HCT116 (cell line): Measurements from ENCODE around the gene ZNF26. TPM values are rescaled to one million over a fixed set of nuclear protein-coding genes. Genes with fewer than 3 reads are reported as not detected.

ENCODE experiments used
- ATAC-seq: fragments of 200-7000 bp; cut with Tn5 transposase; 2 replicates; pipeline ENCODE4 v1.9.1; 2020; ENCODE audit warnings: mild to moderate bottlenecking, moderate library complexity
- BruUV-seq: library from RNA; stranded (reverse); fragments of 400-500 nt; replicated peaks from 2 replicates; lab custom pipeline; 2021; lab: Mats Ljungman, UMichigan
- CTCF ChIA-PET: fragments of 300-600 bp; sonication (Branson Sonifier 250); formaldehyde crosslinking; loops from one replicate; lab custom pipeline; 2021; ENCODE audit warnings: antibody characterized with exemption; lab: Charles Lee
- POLR2A ChIA-PET: fragments of 300-600, 350-600 bp; sonication (Branson Sonifier 250); formaldehyde crosslinking; loops from one replicate; lab custom pipeline; 2021; ENCODE audit warnings: antibody characterized with exemption; lab: Charles Lee
- RAD21 ChIA-PET, 2 experiments: fragments of 300-600 bp; sonication (Branson Sonifier 250); formaldehyde crosslinking; loops; one replicate each; lab custom pipeline; 2023; ENCODE audit warnings: low total read pairs in 2 of 2; ENCODE audit not compliant: uncharacterized antibody in 2 of 2, unreplicated experiment in 2 of 2, low non-redundant PET in 1 of 2; lab: Charles Lee
- DNase-seq: peaks from one replicate; pipeline ENCODE4 v3.0.0-alpha.2; 2010; ENCODE audit warnings: low read depth, low spot score
- H2AFZ ChIP-seq: fragments of 200-600 bp; shearing (Covaris generic), sonication (generic); 2 replicates; pipeline ENCODE4 v1.6.1; 2017; ENCODE audit warnings: low read depth, mixed run types, mixed read lengths, antibody characterized with exemption, low read length; ENCODE audit not compliant: poor library complexity, severe bottlenecking
- H3K27ac ChIP-seq: 2 replicates; pipeline ENCODE4 v1.5.1; 2012; ENCODE audit warnings: low read depth, low read length
- H3K27me3 ChIP-seq: fragments of 200-600 bp; sonication (generic); 2 replicates; pipeline ENCODE4 v1.6.1; 2016; ENCODE audit warnings: mixed run types, low read length, mixed read lengths; ENCODE audit not compliant: insufficient read depth
- H3K36me3 ChIP-seq, 2 experiments: fragments of 200-500 bp in 1 of 2; fragments of 200-600 bp in 1 of 2; sonication (Bioruptor generic) in 1 of 2; sonication (generic) in 1 of 2; 2 replicates each; pipeline versions ENCODE4 v1.5.1 to v1.6.1; 2014 to 2016; ENCODE audit warnings: low read length in 2 of 2, inconsistent platforms in 1 of 2, mixed read lengths in 1 of 2, mixed run types in 1 of 2; ENCODE audit not compliant: insufficient read depth in 2 of 2, control insufficient read depth in 1 of 2
- H3K4me1 ChIP-seq, 2 experiments: fragments of 200-600 bp in 1 of 2; sonication (generic) in 1 of 2; 2 replicates each; pipeline versions ENCODE4 v1.5.1 to v1.6.1; 2012 to 2017; ENCODE audit warnings: low read length in 2 of 2, inconsistent platforms in 1 of 2, mild to moderate bottlenecking in 1 of 2, mixed read lengths in 1 of 2, mixed run types in 1 of 2, moderate library complexity in 1 of 2; ENCODE audit not compliant: insufficient read depth in 2 of 2, control insufficient read depth in 1 of 2
- H3K4me2 ChIP-seq: fragments of 200-600 bp; sonication (generic); 2 replicates; pipeline ENCODE4 v1.6.1; 2017; ENCODE audit warnings: mixed run types, low read length, mixed read lengths
- H3K4me3 ChIP-seq, 2 experiments: fragments of 200-600 bp in 1 of 2; sonication (generic) in 1 of 2; replicated peaks in 1 of 2; 2 replicates each; pipeline ENCODE4 v1.5.1; 2011 to 2016; ENCODE audit warnings: low read length in 2 of 2, control low read depth in 1 of 2, low read depth in 1 of 2, mild to moderate bottlenecking in 1 of 2, mixed read lengths in 1 of 2, mixed run types in 1 of 2
- H3K79me2 ChIP-seq: fragments of 200-600 bp; sonication (generic); 2 replicates; pipeline ENCODE4 v1.6.1; 2017; ENCODE audit warnings: mild to moderate bottlenecking, mixed run types, low read length, moderate library complexity, mixed read lengths; ENCODE audit not compliant: insufficient read depth
- H3K9ac ChIP-seq: fragments of 200-600 bp; sonication (generic); 2 replicates; pipeline ENCODE4 v1.6.1; 2016; ENCODE audit warnings: low read length, mixed read lengths
- H3K9me2 ChIP-seq: fragments of 200-600 bp; sonication (generic), shearing (Covaris generic); 2 replicates; pipeline ENCODE4 v1.6.1; 2017; ENCODE audit warnings: mixed run types, mild to moderate bottlenecking, moderate library complexity; ENCODE audit not compliant: insufficient read depth
- H3K9me3 ChIP-seq, 2 experiments: fragments of 200-500 bp in 1 of 2; fragments of 200-600 bp in 1 of 2; sonication (Bioruptor generic) in 1 of 2; sonication (generic) in 1 of 2; 2 replicates each; pipeline ENCODE4 v1.6.1; 2014 to 2017; ENCODE audit warnings: low read length in 2 of 2, mixed read lengths in 2 of 2, inconsistent platforms in 1 of 2, low read depth in 1 of 2, mild to moderate bottlenecking in 1 of 2, mixed run types in 1 of 2, moderate library complexity in 1 of 2; ENCODE audit not compliant: control insufficient read depth in 1 of 2, insufficient read depth in 1 of 2
- H4K20me1 ChIP-seq: fragments of 200-600 bp; sonication (generic), shearing (Covaris generic); 2 replicates; pipeline ENCODE4 v1.6.1; 2017; ENCODE audit warnings: mixed run types, mild to moderate bottlenecking, moderate library complexity; ENCODE audit not compliant: insufficient read depth
- EGR1 ChIP-seq: IDR thresholded peaks from 2 replicates; pipeline ENCODE4 v1.6.1; 2012; ENCODE audit warnings: low read depth
- ELF1 ChIP-seq: IDR thresholded peaks from 2 replicates; pipeline ENCODE4 v1.6.1; 2012; ENCODE audit warnings: low read depth, borderline replicate concordance
- EZH2phosphoT487 ChIP-seq: fragments of 200-600 bp; IDR thresholded peaks from 2 replicates; pipeline ENCODE4 v1.6.1; 2018; ENCODE audit warnings: antibody characterized with exemption, borderline replicate concordance
- FOSL1 ChIP-seq: IDR thresholded peaks from 2 replicates; pipeline ENCODE4 v1.6.1; 2012; ENCODE audit warnings: low read depth
- POLR2A ChIP-seq: IDR thresholded peaks from 2 replicates; pipeline ENCODE4 v1.7.0; 2011; ENCODE audit warnings: borderline replicate concordance; ENCODE audit not compliant: insufficient read depth, insufficient read length; ENCODE audit errors: extremely low read depth
- POLR2AphosphoS5 ChIP-seq: IDR thresholded peaks from 2 replicates; pipeline ENCODE4 v1.6.1; 2011; ENCODE audit warnings: mild to moderate bottlenecking, low read depth, low read length, moderate library complexity
- RAD21 ChIP-seq: IDR thresholded peaks from 2 replicates; pipeline ENCODE4 v1.6.1; 2012; ENCODE audit warnings: low read depth, mild to moderate bottlenecking
- SIN3A ChIP-seq: IDR thresholded peaks from 2 replicates; pipeline ENCODE4 v1.6.1; 2012; ENCODE audit warnings: low read depth
- SP1 ChIP-seq: IDR thresholded peaks from 2 replicates; pipeline ENCODE4 v1.6.1; 2012; ENCODE audit warnings: low read depth
- SRF ChIP-seq: IDR thresholded peaks from 2 replicates; pipeline ENCODE4 v1.6.1; 2012; ENCODE audit warnings: low read depth
- TCF7L2 ChIP-seq: IDR thresholded peaks from 2 replicates; pipeline ENCODE4 v1.7.0; 2011; ENCODE audit warnings: borderline replicate concordance, inconsistent platforms; ENCODE audit not compliant: insufficient read depth, insufficient read length; ENCODE audit errors: extremely low read depth
- YY1 ChIP-seq: IDR thresholded peaks from 2 replicates; pipeline ENCODE4 v1.6.1; 2011; ENCODE audit warnings: low read length, low read depth, moderate library complexity, mild to moderate bottlenecking; ENCODE audit not compliant: insufficient replicate concordance; ENCODE audit errors: extremely low read depth
- ZFX ChIP-seq: fragments of 450-650 bp; IDR thresholded peaks from 2 replicates; pipeline ENCODE4 v1.6.1; 2017
- intact Hi-C: fragments of 100-400 bp; cut with micrococcal nuclease; formaldehyde crosslinking; loops from 2 replicates; pipeline ENCODE4 v1.10.0; 2022
- total RNA-seq: library from RNA; stranded (reverse); gene quantifications from one replicate; pipeline ENCODE4 v1.2.1, GENCODE V29; 2021; ENCODE audit not compliant: unreplicated experiment
- TF ChIP-seq, protein P1 (sequence below): IDR thresholded peaks from 2 replicates; pipeline ENCODE4 v1.6.1; 2012
- TF ChIP-seq, protein P2 (sequence below): IDR thresholded peaks from 2 replicates; pipeline ENCODE4 v1.6.1; 2012; ENCODE audit warnings: low read depth
- TF ChIP-seq, protein P3 (sequence below), 3 experiments: fragments of 200-600 bp in 1 of 3; sonication (generic) in 1 of 3; IDR thresholded peaks in 2 of 3; conservative IDR thresholded peaks in 1 of 3; 2 replicates each; pipeline ENCODE4 v1.5.1; 2012 to 2017; ENCODE audit warnings: low read depth in 2 of 3, low read length in 2 of 3, antibody characterized with exemption in 1 of 3, borderline replicate concordance in 1 of 3, control low read depth in 1 of 3, mild to moderate bottlenecking in 1 of 3, mixed read lengths in 1 of 3, mixed run types in 1 of 3, moderate library complexity in 1 of 3; ENCODE audit not compliant: insufficient read depth in 1 of 3
- TF ChIP-seq, protein P4 (sequence below): IDR thresholded peaks from 2 replicates; pipeline ENCODE4 v1.6.1; 2012
- TF ChIP-seq, protein P5 (sequence below): IDR thresholded peaks from 2 replicates; pipeline ENCODE4 v1.6.1; 2011; ENCODE audit warnings: mild to moderate bottlenecking, low read length, moderate library complexity; ENCODE audit not compliant: insufficient replicate concordance; ENCODE audit errors: extremely low read depth

The ZNF26 gene
- total RNA-seq, 1 experiment from 2014 or later, result 4.4 TPM

DNA sequence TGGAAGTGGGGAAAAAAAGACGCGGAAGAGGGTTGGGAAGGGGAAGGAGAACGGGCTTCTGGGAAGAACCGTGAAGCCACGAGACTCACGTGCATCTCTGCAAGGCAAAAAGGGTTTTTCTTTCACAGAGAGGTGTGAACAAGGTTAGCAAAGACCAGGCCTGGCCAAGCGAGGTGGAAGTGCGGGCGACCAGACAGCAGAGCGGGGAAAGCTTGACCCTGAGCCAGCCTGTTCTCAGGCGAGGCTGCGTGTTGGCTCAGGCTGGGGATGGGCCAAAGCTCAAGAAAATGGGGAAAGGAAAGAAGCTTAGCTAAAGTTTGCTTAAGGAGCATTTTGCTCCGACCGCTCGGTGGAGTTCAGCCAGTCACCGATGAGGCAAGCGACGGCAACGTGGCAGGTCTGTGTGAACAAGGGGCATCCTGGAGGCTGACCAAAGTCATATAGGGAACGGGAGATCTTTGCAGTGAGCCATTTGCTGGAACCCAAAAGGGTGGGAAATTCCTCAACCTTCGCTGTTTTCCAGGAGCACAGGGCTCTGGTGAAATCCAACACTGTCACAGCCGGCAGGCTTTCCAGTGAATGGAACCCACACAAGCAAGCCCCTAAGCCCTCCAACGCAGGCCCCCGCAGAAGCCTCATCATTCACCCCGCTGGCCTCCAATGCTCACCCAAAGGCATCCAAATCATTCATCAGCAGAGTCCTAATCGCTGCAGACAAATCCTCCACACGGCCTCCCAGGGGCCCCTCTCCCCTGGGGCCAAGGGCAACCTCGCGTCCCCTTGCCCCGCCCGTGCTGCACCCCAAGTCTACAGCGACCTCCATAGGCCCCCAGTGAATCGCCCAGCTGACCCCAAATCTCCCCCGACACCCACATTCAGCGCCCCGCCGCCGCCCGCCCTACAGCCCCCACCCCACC, 30.8 kb upstream of the ZNF26 start:
- Histone ChIP-seq H3K9ac (no peak overlapping the region), H3K79me2 (no peaks in the 10 kb centered on the region), H3K9me3 (peaks cover 9 to 20% of the 10 kb centered on the region in 2 experiments; a peak in 2 of 4 replicates), H3K9me2 (no peaks in the 10 kb centered on the region), H3K36me3 (no peaks in the 10 kb centered on the region), H3K27ac (no peak overlapping the region), H2AFZ (no peak overlapping the region), H3K4me3 (no peak overlapping the region), H3K4me2 (no peak overlapping the region), H3K4me1 (no peaks in the 10 kb centered on the region), H3K27me3 (no peaks in the 10 kb centered on the region), H4K20me1 (no peaks in the 10 kb centered on the region)
- intact Hi-C loops, result no loop called here
- ChIA-PET CTCF (no interaction called here), RAD21 (no interaction called here), POLR2A (no interaction called here)
- ATAC-seq (no peak), DNase-seq (no peak)
- BruUV-seq, result no TSS peak
- TF ChIP-seq EZH2phosphoT487 (no peak), ZFX (no peak), EGR1 (no peak), SRF (no peak), FOSL1 (no peak), RAD21 (no peak), ELF1 (no peak), SIN3A (no peak), TCF7L2 (no peak), POLR2A (no peak), POLR2AphosphoS5 (no peak), YY1 (no peak), SP1 (no peak)
- TF ChIP-seq, protein P1, sequence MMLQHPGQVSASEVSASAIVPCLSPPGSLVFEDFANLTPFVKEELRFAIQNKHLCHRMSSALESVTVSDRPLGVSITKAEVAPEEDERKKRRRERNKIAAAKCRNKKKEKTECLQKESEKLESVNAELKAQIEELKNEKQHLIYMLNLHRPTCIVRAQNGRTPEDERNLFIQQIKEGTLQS, result no peak
- TF ChIP-seq, protein P2, sequence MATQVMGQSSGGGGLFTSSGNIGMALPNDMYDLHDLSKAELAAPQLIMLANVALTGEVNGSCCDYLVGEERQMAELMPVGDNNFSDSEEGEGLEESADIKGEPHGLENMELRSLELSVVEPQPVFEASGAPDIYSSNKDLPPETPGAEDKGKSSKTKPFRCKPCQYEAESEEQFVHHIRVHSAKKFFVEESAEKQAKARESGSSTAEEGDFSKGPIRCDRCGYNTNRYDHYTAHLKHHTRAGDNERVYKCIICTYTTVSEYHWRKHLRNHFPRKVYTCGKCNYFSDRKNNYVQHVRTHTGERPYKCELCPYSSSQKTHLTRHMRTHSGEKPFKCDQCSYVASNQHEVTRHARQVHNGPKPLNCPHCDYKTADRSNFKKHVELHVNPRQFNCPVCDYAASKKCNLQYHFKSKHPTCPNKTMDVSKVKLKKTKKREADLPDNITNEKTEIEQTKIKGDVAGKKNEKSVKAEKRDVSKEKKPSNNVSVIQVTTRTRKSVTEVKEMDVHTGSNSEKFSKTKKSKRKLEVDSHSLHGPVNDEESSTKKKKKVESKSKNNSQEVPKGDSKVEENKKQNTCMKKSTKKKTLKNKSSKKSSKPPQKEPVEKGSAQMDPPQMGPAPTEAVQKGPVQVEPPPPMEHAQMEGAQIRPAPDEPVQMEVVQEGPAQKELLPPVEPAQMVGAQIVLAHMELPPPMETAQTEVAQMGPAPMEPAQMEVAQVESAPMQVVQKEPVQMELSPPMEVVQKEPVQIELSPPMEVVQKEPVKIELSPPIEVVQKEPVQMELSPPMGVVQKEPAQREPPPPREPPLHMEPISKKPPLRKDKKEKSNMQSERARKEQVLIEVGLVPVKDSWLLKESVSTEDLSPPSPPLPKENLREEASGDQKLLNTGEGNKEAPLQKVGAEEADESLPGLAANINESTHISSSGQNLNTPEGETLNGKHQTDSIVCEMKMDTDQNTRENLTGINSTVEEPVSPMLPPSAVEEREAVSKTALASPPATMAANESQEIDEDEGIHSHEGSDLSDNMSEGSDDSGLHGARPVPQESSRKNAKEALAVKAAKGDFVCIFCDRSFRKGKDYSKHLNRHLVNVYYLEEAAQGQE, result no peak
- TF ChIP-seq, protein P3, sequence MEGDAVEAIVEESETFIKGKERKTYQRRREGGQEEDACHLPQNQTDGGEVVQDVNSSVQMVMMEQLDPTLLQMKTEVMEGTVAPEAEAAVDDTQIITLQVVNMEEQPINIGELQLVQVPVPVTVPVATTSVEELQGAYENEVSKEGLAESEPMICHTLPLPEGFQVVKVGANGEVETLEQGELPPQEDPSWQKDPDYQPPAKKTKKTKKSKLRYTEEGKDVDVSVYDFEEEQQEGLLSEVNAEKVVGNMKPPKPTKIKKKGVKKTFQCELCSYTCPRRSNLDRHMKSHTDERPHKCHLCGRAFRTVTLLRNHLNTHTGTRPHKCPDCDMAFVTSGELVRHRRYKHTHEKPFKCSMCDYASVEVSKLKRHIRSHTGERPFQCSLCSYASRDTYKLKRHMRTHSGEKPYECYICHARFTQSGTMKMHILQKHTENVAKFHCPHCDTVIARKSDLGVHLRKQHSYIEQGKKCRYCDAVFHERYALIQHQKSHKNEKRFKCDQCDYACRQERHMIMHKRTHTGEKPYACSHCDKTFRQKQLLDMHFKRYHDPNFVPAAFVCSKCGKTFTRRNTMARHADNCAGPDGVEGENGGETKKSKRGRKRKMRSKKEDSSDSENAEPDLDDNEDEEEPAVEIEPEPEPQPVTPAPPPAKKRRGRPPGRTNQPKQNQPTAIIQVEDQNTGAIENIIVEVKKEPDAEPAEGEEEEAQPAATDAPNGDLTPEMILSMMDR (IDR thresholded peaks at IDR 0.05 in 2 of 3, conservative IDR thresholded peaks at IDR 0.05 in 1 of 3; ENCODE audit: borderline replicate concordance in 1 of 3, insufficient read depth in 1 of 3, low read depth in 2 of 3, low read length in 2 of 3), result no peak
- TF ChIP-seq, protein P4, sequence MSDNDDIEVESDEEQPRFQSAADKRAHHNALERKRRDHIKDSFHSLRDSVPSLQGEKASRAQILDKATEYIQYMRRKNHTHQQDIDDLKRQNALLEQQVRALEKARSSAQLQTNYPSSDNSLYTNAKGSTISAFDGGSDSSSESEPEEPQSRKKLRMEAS, result no peak
- TF ChIP-seq, protein P5, sequence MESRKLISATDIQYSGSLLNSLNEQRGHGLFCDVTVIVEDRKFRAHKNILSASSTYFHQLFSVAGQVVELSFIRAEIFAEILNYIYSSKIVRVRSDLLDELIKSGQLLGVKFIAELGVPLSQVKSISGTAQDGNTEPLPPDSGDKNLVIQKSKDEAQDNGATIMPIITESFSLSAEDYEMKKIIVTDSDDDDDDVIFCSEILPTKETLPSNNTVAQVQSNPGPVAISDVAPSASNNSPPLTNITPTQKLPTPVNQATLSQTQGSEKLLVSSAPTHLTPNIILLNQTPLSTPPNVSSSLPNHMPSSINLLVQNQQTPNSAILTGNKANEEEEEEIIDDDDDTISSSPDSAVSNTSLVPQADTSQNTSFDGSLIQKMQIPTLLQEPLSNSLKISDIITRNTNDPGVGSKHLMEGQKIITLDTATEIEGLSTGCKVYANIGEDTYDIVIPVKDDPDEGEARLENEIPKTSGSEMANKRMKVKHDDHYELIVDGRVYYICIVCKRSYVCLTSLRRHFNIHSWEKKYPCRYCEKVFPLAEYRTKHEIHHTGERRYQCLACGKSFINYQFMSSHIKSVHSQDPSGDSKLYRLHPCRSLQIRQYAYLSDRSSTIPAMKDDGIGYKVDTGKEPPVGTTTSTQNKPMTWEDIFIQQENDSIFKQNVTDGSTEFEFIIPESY, result no peak
